AML-193 (cell line): ENCODE data around the gene TMEM82.

Source experiments
- DNase-seq, 2 experiments: peaks; one replicate each; lab custom pipeline; 2025; lab: John Stamatoyannopoulos, UW

Gene TMEM82

GRCh38 chr1:15720861-15721260 is 21.4 kb upstream of the TMEM82 start:
- DNase-seq: no peak

- DNase-seq: no peak
Observed at GRCh38 chr1:15722411-15722810, 19.9 kb upstream of the TMEM82 start.

- DNase-seq: no peak
Observed at GRCh38 chr1:15722836-15723532, 19.3 kb upstream of the TMEM82 start.

GRCh38 chr1:15723631-15724246 is 18.6 kb upstream of the TMEM82 start:
- no peak for DNase-seq

- no peak for DNase-seq
Observed at GRCh38 chr1:15724949-15725880, 17.1 kb upstream of the TMEM82 start.

- DNase-seq: no peak
Observed at GRCh38 chr1:15726508-15726907, 15.8 kb upstream of the TMEM82 start.

GRCh38 chr1:15727021-15727420 is 15.3 kb upstream of the TMEM82 start:
- no peak for DNase-seq

GRCh38 chr1:15727424-15727823 is 14.9 kb upstream of the TMEM82 start:
- no peak for DNase-seq

GRCh38 chr1:15727866-15728534 is 14.3 kb upstream of the TMEM82 start:
- no peak for DNase-seq

- no peak for DNase-seq
Observed at GRCh38 chr1:15728937-15729657, 13.2 kb upstream of the TMEM82 start.

- no peak for DNase-seq
Observed at GRCh38 chr1:15730423-15730822, 11.9 kb upstream of the TMEM82 start.

- DNase-seq: no peak
Observed at GRCh38 chr1:15730936-15731335, 11.4 kb upstream of the TMEM82 start.

GRCh38 chr1:15731735-15732685 is 10.3 kb upstream of the TMEM82 start:
- no peak for DNase-seq

- no peak for DNase-seq
Observed at GRCh38 chr1:15732686-15733081, 9.6 kb upstream of the TMEM82 start.

GRCh38 chr1:15733218-15733725 is 9.0 kb upstream of the TMEM82 start:
- DNase-seq: no peak

GRCh38 chr1:15733726-15734226 is 8.5 kb upstream of the TMEM82 start:
- no peak for DNase-seq

GRCh38 chr1:15734296-15734695 is 8.0 kb upstream of the TMEM82 start:
- no peak for DNase-seq

GRCh38 chr1:15734901-15735300 is 7.4 kb upstream of the TMEM82 start:
- no peak for DNase-seq

- no peak for DNase-seq
Observed at GRCh38 chr1:15735304-15736037, 6.8 kb upstream of the TMEM82 start.
